ENCODE results near the gene ZNF227.

GRCh38 chr19:44260695-44261446 lies 48.5 kb downstream of the ZNF227 start:
- TF ChIP-seq, protein P1, sequence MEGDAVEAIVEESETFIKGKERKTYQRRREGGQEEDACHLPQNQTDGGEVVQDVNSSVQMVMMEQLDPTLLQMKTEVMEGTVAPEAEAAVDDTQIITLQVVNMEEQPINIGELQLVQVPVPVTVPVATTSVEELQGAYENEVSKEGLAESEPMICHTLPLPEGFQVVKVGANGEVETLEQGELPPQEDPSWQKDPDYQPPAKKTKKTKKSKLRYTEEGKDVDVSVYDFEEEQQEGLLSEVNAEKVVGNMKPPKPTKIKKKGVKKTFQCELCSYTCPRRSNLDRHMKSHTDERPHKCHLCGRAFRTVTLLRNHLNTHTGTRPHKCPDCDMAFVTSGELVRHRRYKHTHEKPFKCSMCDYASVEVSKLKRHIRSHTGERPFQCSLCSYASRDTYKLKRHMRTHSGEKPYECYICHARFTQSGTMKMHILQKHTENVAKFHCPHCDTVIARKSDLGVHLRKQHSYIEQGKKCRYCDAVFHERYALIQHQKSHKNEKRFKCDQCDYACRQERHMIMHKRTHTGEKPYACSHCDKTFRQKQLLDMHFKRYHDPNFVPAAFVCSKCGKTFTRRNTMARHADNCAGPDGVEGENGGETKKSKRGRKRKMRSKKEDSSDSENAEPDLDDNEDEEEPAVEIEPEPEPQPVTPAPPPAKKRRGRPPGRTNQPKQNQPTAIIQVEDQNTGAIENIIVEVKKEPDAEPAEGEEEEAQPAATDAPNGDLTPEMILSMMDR (IDR thresholded peaks at IDR 0.05; ENCODE audit: low read length), result no peak
- no peak for TF ChIP-seq EZH2 (IDR thresholded peaks at IDR 0.05; ENCODE audit: borderline replicate concordance, low read length)
